ENCODE data around the gene RAB1B.

The RAB1B gene

DNA sequence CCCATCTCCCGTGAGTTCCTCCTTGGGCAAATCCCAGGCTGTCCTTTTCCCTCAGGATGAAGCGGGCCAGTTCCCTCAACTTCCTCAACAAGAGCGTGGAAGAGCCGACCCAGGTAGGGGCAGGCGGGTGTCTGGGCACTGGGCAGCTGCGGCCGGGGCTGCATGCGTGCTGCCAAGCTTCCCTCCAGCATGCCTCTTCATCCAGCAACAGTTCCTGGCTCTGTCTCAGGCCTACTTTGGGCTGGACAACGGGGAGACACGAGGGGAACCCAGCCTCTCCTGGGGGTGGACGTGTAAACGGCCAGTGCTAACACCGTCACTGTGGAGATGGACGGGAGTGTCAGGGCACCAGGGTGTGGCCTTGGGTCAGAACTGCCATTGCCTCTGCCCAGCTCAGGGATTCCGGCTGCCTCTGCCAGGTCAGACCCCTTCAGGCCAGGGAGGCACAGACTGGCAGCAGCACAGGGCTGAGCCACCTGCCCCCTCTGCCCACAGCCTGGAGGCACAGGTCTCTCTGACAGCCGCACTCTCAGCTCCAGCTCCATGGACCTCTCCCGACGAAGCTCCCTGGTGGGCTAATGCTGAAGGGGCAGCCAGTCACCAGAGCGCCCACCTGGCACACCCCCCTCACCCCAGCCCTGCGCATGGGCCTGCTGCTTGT lies 1.9 kb upstream of the RAB1B start:
- peaks cover 24% of the 10 kb centered on the region for H3K79me2 ChIP-seq (ENCODE audit: control insufficient read depth, low read length)
- peaks cover 20% of the 10 kb centered on the region for H3K4me1 ChIP-seq (ENCODE audit: control insufficient read depth, low read length)
- no peak overlapping the region for H3K4me3 ChIP-seq (ENCODE audit: low read length)
- H3K9me3 ChIP-seq (ENCODE audit: control insufficient read depth, insufficient read depth, low read length): no peaks in the 10 kb centered on the region
- peaks cover 5% of the 10 kb centered on the region for H4K20me1 ChIP-seq (ENCODE audit: control insufficient read depth, insufficient read depth, low read depth, low read length)
- peaks cover 71% of the 10 kb centered on the region for H3K36me3 ChIP-seq (ENCODE audit: control insufficient read depth, low read length)
- no peak overlapping the region for H3K27ac ChIP-seq (ENCODE audit: low read depth, low read length)
- peaks cover 5% of the 10 kb centered on the region for H3F3A ChIP-seq (ENCODE audit: control insufficient read depth, insufficient read depth)
- TF ChIP-seq, protein P1, sequence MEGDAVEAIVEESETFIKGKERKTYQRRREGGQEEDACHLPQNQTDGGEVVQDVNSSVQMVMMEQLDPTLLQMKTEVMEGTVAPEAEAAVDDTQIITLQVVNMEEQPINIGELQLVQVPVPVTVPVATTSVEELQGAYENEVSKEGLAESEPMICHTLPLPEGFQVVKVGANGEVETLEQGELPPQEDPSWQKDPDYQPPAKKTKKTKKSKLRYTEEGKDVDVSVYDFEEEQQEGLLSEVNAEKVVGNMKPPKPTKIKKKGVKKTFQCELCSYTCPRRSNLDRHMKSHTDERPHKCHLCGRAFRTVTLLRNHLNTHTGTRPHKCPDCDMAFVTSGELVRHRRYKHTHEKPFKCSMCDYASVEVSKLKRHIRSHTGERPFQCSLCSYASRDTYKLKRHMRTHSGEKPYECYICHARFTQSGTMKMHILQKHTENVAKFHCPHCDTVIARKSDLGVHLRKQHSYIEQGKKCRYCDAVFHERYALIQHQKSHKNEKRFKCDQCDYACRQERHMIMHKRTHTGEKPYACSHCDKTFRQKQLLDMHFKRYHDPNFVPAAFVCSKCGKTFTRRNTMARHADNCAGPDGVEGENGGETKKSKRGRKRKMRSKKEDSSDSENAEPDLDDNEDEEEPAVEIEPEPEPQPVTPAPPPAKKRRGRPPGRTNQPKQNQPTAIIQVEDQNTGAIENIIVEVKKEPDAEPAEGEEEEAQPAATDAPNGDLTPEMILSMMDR (IDR thresholded peaks at IDR 0.05; ENCODE audit: low read depth, low read length, poor library complexity, severe bottlenecking): no peak
- no peak for TF ChIP-seq EZH2phosphoT487 (IDR thresholded peaks at IDR 0.05; ENCODE audit: borderline replicate concordance, low read length)
- H3K27me3 ChIP-seq (ENCODE audit: control insufficient read depth, low read length): no peaks in the 10 kb centered on the region
- no peaks in the 10 kb centered on the region for H3K9me2 ChIP-seq (replicated peaks; ENCODE audit: control insufficient read depth, low read length)
- peak overlapping the region; percentile 64 for H3K4me2 ChIP-seq (ENCODE audit: low read length)

DNA sequence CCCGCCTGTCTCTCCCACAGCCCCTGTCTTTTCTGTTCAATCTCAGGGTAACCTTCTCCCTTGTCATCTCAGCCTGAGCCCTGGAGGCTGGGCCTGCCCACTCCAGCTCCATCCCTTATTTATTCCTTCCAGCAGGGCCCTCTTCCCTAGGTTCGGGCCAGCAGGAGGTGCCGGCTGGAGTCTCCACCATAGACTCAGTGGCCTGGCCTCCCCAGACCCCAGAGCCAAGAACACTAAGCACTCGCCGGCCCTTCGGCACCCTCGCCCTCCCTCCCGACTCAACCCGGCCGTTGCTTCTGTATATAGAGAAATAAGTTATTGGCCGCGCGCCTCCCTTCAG lies 1.4 kb upstream of the RAB1B start:
- Histone ChIP-seq H3K27me3 (ENCODE audit: control insufficient read depth, low read length) (no peaks in the 10 kb centered on the region), H3K9me2 (replicated peaks; ENCODE audit: control insufficient read depth, low read length) (no peaks in the 10 kb centered on the region), H4K20me1 (ENCODE audit: control insufficient read depth, insufficient read depth, low read depth, low read length) (peaks cover 5% of the 10 kb centered on the region), H3K36me3 (ENCODE audit: control insufficient read depth, low read length) (peaks cover 72% of the 10 kb centered on the region), H3K27ac (ENCODE audit: low read depth, low read length) (no peak overlapping the region), H3K9me3 (ENCODE audit: control insufficient read depth, insufficient read depth, low read length) (no peaks in the 10 kb centered on the region), H3K4me1 (ENCODE audit: control insufficient read depth, low read length) (peaks cover 20% of the 10 kb centered on the region), H3K4me2 (ENCODE audit: low read length) (peak overlapping the region; percentile 64), H3F3A (ENCODE audit: control insufficient read depth, insufficient read depth) (peaks cover 5% of the 10 kb centered on the region), H3K79me2 (ENCODE audit: control insufficient read depth, low read length) (peaks cover 26% of the 10 kb centered on the region), H3K4me3 (ENCODE audit: low read length) (peak overlapping the region; percentile 96)
- TF ChIP-seq, protein P1 (IDR thresholded peaks at IDR 0.05; ENCODE audit: low read depth, low read length, poor library complexity, severe bottlenecking): no peak
- no peak for TF ChIP-seq EZH2phosphoT487 (IDR thresholded peaks at IDR 0.05; ENCODE audit: borderline replicate concordance, low read length)

DNA sequence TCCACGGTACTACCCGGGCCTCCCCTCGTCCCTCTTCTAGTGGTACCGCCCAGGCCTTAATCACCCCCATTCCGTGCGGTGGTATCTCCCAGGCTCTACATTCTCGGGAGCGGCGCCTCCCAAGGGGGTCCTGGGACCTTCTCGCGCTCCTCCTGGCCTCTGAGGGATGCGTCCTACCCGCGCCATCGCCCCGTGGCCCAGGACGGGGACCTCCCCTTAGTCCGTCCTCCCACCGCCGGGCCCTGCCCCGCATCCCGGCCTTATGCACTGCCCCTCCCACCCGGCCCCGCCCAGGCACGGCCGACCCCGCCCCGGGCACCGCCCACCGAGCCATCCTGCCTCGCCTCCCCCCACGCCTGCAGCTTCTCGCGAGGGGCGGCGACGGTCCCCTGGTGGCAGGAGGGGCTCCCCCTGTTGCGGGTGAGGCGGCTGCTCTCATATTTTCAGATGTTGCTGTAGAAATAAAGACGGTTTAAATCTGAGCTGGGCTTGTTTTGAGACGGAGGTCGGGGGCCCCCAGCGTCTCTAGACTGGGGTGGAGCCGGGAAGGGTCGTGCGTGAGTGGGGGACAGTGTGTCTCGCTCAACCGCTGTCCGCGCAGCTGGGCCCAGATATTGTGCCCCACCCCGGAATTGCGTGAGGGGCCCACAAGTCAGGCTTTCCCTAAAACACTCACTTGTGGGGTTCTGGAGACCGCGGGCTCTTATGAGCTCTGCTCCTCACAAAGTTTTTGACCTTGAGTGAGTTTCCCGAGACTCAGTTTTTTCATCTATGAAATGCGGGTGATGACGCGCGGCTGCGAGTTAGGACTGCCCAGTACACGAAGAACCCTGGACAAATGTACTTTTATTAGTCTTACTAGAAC lies 828 bp upstream of the RAB1B start:
- Histone ChIP-seq H3K36me3 (ENCODE audit: control insufficient read depth, low read length) (peaks cover 73% of the 10 kb centered on the region), H3K27me3 (ENCODE audit: control insufficient read depth, low read length) (no peaks in the 10 kb centered on the region), H3K4me1 (ENCODE audit: control insufficient read depth, low read length) (peaks cover 20% of the 10 kb centered on the region), H3K27ac (ENCODE audit: low read depth, low read length) (peak overlapping the region; percentile 82), H3K4me3 (ENCODE audit: low read length) (peak overlapping the region; percentile 96), H3K79me2 (ENCODE audit: control insufficient read depth, low read length) (peaks cover 26% of the 10 kb centered on the region), H4K20me1 (ENCODE audit: control insufficient read depth, insufficient read depth, low read depth, low read length) (peaks cover 5% of the 10 kb centered on the region), H3F3A (ENCODE audit: control insufficient read depth, insufficient read depth) (peaks cover 5% of the 10 kb centered on the region), H3K9me2 (replicated peaks; ENCODE audit: control insufficient read depth, low read length) (no peaks in the 10 kb centered on the region), H3K4me2 (ENCODE audit: low read length) (peak overlapping the region; percentile 64), H3K9me3 (ENCODE audit: control insufficient read depth, insufficient read depth, low read length) (no peaks in the 10 kb centered on the region)
- TF ChIP-seq EZH2phosphoT487 (IDR thresholded peaks at IDR 0.05; ENCODE audit: borderline replicate concordance, low read length): no peak
- TF ChIP-seq, protein P1 (IDR thresholded peaks at IDR 0.05; ENCODE audit: low read depth, low read length, poor library complexity, severe bottlenecking): peak; percentile 17

Measured in DOHH2 (cell line).